Measurements from ENCODE around the gene SSTR1.

GRCh38 chr14:38261620-38262019 is 53.9 kb downstream of the SSTR1 start:
- TF ChIP-seq GATA2 (IDR thresholded peaks at IDR 0.05; ENCODE audit: low read depth, low read length), result no peak
- no peak for TF ChIP-seq GATA3 (IDR thresholded peaks at IDR 0.05; ENCODE audit: low read depth, low read length)

All from SH-SY5Y (cell line).